C4-2B (cell line): Measurements from ENCODE around the gene TTC13.

Experiments used
- CTCF ChIP-seq: fragments of 450-650 bp; conservative IDR thresholded peaks from 2 replicates; pipeline ENCODE4 v1.5.1; 2017; ENCODE audit warnings: mild to moderate bottlenecking
- ZFX ChIP-seq: fragments of 450-650 bp; IDR thresholded peaks from 2 replicates; pipeline ENCODE4 v1.6.1; 2017

GRCh38 chr1:231027971-231028370, 49.3 kb upstream of the TTC13 start:
- TF ChIP-seq CTCF (no peak), ZFX (no peak)
